Adrenal gland (tissue), 5 donors: Measurements from ENCODE around the gene CRYAB.

Experiments used
- POLR2A ChIP-seq, 2 donors: fragments of 450-650 bp; IDR thresholded peaks; one replicate each; pipeline ENCODE4 v1.6.1; 2017; ENCODE audit warnings: antibody characterized with exemption in 2 of 2, mild to moderate bottlenecking in 2 of 2, moderate library complexity in 1 of 2
- TF ChIP-seq, protein P1 (sequence below), 6 experiments: fragments of 450-650 bp in 4 of 6; fragments of 200-600 bp in 2 of 6; sonication (generic) in 1 of 6; IDR thresholded peaks; 1 replicate in 5 of 6; 2 replicates in 1 of 6; pipeline versions ENCODE4 v1.5.1 to v1.8.0; 2016 to 2021; ENCODE audit warnings: antibody characterized with exemption in 6 of 6, mild to moderate bottlenecking in 2 of 6, moderate library complexity in 1 of 6
- donor health status: DM: no; HTN: no; CAD: no.

DNA sequence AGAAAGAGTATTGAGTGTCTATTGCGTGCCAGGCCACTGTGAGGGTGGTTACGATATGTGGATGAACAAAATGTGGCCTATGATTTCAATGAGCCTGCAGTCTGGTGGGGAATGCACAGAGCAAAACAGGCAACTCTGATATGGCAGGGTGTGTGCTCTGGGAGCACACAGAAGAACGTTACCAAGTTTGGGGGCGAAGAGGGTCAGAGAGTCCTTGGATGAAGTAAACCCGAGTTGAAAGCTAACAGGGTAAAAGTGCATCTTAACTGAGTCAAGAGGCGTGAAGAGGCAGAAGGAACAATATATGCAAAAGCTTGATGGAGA, 32.0 kb downstream of the CRYAB start:
- TF ChIP-seq, protein P1, sequence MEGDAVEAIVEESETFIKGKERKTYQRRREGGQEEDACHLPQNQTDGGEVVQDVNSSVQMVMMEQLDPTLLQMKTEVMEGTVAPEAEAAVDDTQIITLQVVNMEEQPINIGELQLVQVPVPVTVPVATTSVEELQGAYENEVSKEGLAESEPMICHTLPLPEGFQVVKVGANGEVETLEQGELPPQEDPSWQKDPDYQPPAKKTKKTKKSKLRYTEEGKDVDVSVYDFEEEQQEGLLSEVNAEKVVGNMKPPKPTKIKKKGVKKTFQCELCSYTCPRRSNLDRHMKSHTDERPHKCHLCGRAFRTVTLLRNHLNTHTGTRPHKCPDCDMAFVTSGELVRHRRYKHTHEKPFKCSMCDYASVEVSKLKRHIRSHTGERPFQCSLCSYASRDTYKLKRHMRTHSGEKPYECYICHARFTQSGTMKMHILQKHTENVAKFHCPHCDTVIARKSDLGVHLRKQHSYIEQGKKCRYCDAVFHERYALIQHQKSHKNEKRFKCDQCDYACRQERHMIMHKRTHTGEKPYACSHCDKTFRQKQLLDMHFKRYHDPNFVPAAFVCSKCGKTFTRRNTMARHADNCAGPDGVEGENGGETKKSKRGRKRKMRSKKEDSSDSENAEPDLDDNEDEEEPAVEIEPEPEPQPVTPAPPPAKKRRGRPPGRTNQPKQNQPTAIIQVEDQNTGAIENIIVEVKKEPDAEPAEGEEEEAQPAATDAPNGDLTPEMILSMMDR (IDR thresholded peaks at IDR 0.05) = no peak
- TF ChIP-seq POLR2A (IDR thresholded peaks at IDR 0.05) = no peak
